Ishikawa (cell line): Measurements from ENCODE around the gene PCSK4.

ENCODE experiments used
- EGR1 ChIP-seq: IDR thresholded peaks from 2 replicates; pipeline ENCODE4 v1.6.1; 2012
- EP300 ChIP-seq: IDR thresholded peaks from 2 replicates; pipeline ENCODE4 v1.6.1; 2012; ENCODE audit warnings: borderline replicate concordance
- MAX ChIP-seq: IDR thresholded peaks from 2 replicates; pipeline ENCODE4 v1.6.1; 2012
- NFIC ChIP-seq: IDR thresholded peaks from 2 replicates; pipeline ENCODE4 v1.6.1; 2012
- REST ChIP-seq: IDR thresholded peaks from 2 replicates; pipeline ENCODE4 v1.6.1; 2012; ENCODE audit warnings: low read depth, mild to moderate bottlenecking
- TAF1 ChIP-seq: IDR thresholded peaks from 2 replicates; pipeline ENCODE4 v1.6.1; 2012; ENCODE audit warnings: low read depth, mild to moderate bottlenecking
- TCF12 ChIP-seq: IDR thresholded peaks from 2 replicates; pipeline ENCODE4 v1.6.1; 2012; ENCODE audit warnings: low read depth
- TEAD4 ChIP-seq: IDR thresholded peaks from 2 replicates; pipeline ENCODE4 v1.6.1; 2012
- USF1 ChIP-seq: IDR thresholded peaks from 2 replicates; pipeline ENCODE4 v1.6.1; 2012

- TF ChIP-seq EP300 (no peak), TAF1 (no peak), REST (no peak), MAX (peak; percentile 91), EGR1 (no peak), NFIC (no peak), USF1 (peak; percentile 32; the same call in 1 of the 2 replicates), TEAD4 (no peak), TCF12 (no peak)
These were observed 13.2 kb upstream of the PCSK4 start for GRCh38 chr19:1503089-1503924.
